Activated CD8-positive, alpha-beta memory T cell treated with anti-CD3 and anti-CD28 coated beads, Interleukin-2, amount 10 ng/mL, durations not matched to agents 7 days and 5 days (primary cell): ENCODE data around the gene SERPINA1. TPM values are rescaled to one million over a fixed set of nuclear protein-coding genes. Genes with fewer than 3 reads are reported as not detected.

ENCODE experiments used
- ATAC-seq: fragments of 150-1000 bp; cut with Tn5 transposase; one replicate; pipeline ENCODE4 v1.10.0; 2021; ENCODE audit warnings: moderate library complexity
- CTCF ChIA-PET: fragments of 350-600 bp; sonication (Branson Sonifier 250); formaldehyde crosslinking; loops from one replicate; lab custom pipeline; 2021; ENCODE audit warnings: antibody characterized with exemption; lab: Charles Lee
- DNase-seq: peaks from one replicate; pipeline ENCODE4 v3.0.0-alpha.2; 2020
- H3K27ac Mint-ChIP-seq: one replicate; pipeline ENCODE4 v1.8.0; 2021; ENCODE audit warnings: mild to moderate bottlenecking, mixed read lengths
- H3K27me3 Mint-ChIP-seq: one replicate; pipeline ENCODE4 v1.8.0; 2021; ENCODE audit warnings: mixed read lengths
- H3K36me3 Mint-ChIP-seq: one replicate; pipeline ENCODE4 v1.8.0; 2021; ENCODE audit warnings: mild to moderate bottlenecking, mixed read lengths
- H3K4me1 Mint-ChIP-seq: one replicate; pipeline ENCODE4 v1.8.0; 2021; ENCODE audit warnings: mixed read lengths
- H3K4me3 Mint-ChIP-seq: one replicate; pipeline ENCODE4 v1.8.0; 2021; ENCODE audit warnings: mild to moderate bottlenecking, moderate library complexity, mixed read lengths
- H3K9me3 Mint-ChIP-seq: one replicate; pipeline ENCODE4 v1.8.0; 2022; ENCODE audit warnings: low read depth, mixed read lengths
- total RNA-seq, 2 experiments: library from RNA; stranded (reverse); gene quantifications; one replicate each; pipeline ENCODE4 v1.2.3, GENCODE V29; 2021

SERPINA1 gene
- total RNA-seq, 2 experiments from 2014 or later: 0.49 TPM; not detected in 1

DNA sequence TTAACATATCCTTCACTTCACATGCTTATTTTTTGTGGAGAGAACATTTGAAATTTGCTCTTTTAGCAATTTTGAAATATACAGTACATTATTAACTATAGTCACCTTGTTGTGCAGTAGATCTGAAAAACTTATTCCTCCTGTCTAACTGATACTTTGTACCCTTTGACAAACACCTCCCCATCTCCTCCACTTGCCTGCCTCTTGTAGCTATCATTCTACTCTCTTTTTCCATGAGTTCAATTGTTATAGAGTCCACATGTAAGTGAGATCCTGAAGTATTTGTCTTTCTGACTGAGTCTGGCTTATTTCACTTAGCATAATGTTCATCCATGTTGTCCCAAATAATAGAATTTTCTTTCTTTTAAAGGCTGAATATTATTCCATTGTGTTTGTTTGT lies 55.8 kb downstream of the SERPINA1 start:
- DNase-seq (no peak), ATAC-seq (no peak)
- Mint-ChIP-seq H3K4me1 (no peaks in the 10 kb centered on the region), H3K9me3 (no peaks in the 10 kb centered on the region), H3K27ac (no peak overlapping the region), H3K27me3 (peaks cover 40% of the 10 kb centered on the region), H3K4me3 (no peak overlapping the region), H3K36me3 (no peaks in the 10 kb centered on the region)
- CTCF ChIA-PET: no interaction called here

DNA sequence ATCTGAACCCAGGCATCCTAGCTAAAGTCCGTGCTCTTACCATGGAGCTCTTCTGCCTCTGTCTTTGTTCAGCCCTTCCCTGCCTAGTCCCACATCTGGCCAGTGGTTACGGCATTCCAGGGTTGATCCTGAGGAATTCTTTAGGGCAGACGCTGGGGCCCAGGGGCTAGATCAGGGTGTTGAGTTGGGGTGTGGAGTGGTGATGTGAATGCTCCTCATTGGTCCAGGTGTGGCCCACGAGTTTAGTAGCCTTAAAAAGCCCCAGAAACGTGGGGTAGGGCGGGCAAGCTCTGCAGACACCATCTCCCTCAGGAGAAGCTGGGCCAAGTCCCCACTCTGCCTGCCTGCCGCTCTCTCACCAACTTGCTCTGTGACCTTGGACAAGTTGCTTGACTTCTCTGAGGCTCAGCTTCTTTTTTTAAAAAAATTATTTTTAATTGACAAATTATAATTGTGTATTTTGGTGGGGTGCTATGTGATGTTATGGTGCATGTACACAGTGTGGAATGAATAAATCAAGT lies 56.3 kb downstream of the SERPINA1 start:
- Mint-ChIP-seq H3K4me1 (no peaks in the 10 kb centered on the region), H3K4me3 (no peak overlapping the region), H3K9me3 (no peaks in the 10 kb centered on the region), H3K27me3 (peaks cover 40% of the 10 kb centered on the region), H3K36me3 (no peaks in the 10 kb centered on the region), H3K27ac (no peak overlapping the region)
- CTCF ChIA-PET: no interaction called here
- ATAC-seq (no peak), DNase-seq (no peak)

DNA sequence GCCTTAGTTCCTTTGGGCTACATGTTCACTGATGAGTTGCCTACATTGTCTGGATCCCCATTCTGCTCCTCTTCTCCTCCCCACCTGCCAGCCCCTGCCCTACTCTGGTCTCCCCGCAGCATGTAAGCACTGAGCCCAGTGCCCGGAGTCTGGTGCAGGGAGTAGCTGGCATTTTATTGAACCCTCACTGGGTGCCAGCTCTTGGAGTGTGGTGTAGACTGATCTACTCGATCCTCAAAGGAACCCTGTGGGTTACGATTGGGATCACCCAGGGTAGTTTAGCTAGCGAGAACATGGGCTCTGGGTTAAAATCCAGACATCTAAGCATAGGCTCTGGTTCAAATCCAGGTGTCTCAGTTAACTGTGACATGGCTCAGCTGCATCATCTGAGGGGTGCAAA lies 56.9 kb downstream of the SERPINA1 start:
- ATAC-seq (no peak), DNase-seq (no peak)
- CTCF ChIA-PET: no interaction called here
- Mint-ChIP-seq H3K4me3 (no peak overlapping the region), H3K36me3 (no peaks in the 10 kb centered on the region), H3K4me1 (no peaks in the 10 kb centered on the region), H3K9me3 (no peaks in the 10 kb centered on the region), H3K27ac (no peak overlapping the region), H3K27me3 (peaks cover 40% of the 10 kb centered on the region)

DNA sequence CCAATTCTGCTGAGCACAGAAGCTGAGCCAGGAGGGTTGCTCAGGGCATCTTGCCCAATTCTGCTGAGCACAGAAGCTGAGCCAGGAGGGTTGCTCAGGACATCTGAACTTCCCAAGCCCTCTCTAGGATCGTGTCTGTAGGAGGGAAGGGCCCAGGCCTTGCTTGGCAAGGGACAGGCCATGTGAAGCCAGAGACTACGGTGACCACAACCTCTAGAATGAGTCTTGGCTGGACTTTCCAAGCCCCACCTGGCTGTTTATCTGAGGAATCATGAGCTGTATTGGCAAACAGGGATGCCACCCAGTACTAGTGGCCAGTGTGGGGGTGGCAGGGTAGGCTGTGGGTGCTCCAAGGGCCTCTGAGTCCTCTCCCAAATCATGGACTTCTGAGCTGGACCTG lies 57.5 kb downstream of the SERPINA1 start:
- H3K9me3 Mint-ChIP-seq: no peaks in the 10 kb centered on the region
- ATAC-seq (no peak), DNase-seq (no peak)
- peaks cover 40% of the 10 kb centered on the region for H3K27me3 Mint-ChIP-seq
- no peak overlapping the region for H3K27ac Mint-ChIP-seq
- H3K4me3 Mint-ChIP-seq: no peak overlapping the region
- H3K4me1 Mint-ChIP-seq: no peaks in the 10 kb centered on the region
- CTCF ChIA-PET: no interaction called here
- H3K36me3 Mint-ChIP-seq: no peaks in the 10 kb centered on the region

DNA sequence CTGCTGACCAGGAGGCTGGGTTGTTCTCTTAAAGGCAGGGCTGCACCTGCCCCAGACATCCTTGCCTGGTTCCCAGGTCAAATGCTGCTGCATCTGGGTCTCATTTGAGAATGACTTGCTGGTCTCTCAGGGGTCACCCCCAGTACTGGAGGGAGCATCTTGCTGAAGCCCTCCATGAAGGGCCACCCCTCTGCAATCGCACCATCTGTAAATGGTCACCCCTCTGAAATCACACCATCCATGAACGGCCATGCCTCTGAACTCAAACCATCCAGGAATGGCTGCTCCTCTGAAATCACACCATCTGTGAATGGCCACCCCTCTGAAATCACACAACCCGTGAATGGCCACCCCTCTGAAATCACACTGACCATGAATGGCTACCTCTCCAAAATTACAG lies 58.0 kb downstream of the SERPINA1 start:
- no peak for ATAC-seq
- Mint-ChIP-seq H3K9me3 (no peaks in the 10 kb centered on the region), H3K4me3 (no peak overlapping the region), H3K27me3 (peaks cover 38% of the 10 kb centered on the region), H3K4me1 (no peaks in the 10 kb centered on the region), H3K27ac (no peak overlapping the region), H3K36me3 (no peaks in the 10 kb centered on the region)
- CTCF ChIA-PET: no interaction called here
- no peak for DNase-seq

DNA sequence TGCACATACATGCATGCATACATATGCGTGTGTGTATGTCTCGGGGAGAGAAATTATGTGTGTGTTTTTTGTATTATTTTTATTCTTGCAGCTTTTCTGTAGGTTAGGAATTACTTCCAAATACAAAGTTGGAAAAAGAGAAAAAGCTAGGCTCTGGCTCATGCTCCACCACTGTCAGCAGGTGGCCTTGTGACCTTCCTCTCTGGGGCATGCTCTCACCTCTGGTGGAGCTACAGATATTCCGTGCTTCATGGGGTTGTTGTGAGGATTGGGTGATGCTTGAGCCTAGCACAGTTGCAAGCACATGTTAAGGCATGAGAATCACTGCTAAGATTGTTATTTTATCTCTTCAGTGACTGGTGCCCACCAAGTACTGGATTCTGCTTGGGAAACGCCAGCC lies 58.5 kb downstream of the SERPINA1 start:
- Mint-ChIP-seq H3K4me3 (no peak overlapping the region), H3K9me3 (no peaks in the 10 kb centered on the region), H3K27ac (no peak overlapping the region), H3K27me3 (peaks cover 36% of the 10 kb centered on the region), H3K4me1 (no peaks in the 10 kb centered on the region), H3K36me3 (no peaks in the 10 kb centered on the region)
- CTCF ChIA-PET: no interaction called here
- no peak for DNase-seq
- no peak for ATAC-seq

DNA sequence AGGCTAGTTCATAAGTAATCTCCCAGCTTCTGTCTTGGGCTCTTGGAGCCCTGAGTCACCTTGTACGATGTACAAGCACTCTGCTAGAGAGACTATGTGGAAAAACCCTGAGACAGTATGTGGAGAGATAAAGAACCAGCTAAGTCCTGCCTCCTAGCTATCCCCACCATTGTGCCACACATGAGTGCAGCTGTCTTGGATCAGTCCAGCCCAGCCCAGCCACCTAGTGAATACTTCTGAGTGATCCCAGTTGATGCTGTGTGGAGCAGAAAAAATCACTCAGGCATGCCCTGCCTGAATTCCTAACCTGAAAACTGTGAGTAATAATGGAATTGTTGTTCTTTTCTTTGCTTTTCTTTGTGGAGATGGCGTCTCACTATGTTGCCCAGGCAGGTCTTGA lies 60.2 kb downstream of the SERPINA1 start:
- no peak for ATAC-seq
- H3K4me1 Mint-ChIP-seq: no peaks in the 10 kb centered on the region
- DNase-seq: no peak
- no peaks in the 10 kb centered on the region for H3K36me3 Mint-ChIP-seq
- no peak overlapping the region for H3K4me3 Mint-ChIP-seq
- no peaks in the 10 kb centered on the region for H3K9me3 Mint-ChIP-seq
- peaks cover 22% of the 10 kb centered on the region for H3K27me3 Mint-ChIP-seq
- CTCF ChIA-PET: no interaction called here
- no peak overlapping the region for H3K27ac Mint-ChIP-seq

Other genes with a start within 250 kb of the SERPINA1 start
- under 1 TPM; 0.64 to 0.68 TPM for gene PPP4R4, start 214.3 kb downstream of the SERPINA1 start, total RNA-seq
- not detected for gene SERPINA10, start 95.3 kb downstream of the SERPINA1 start, total RNA-seq
- gene SERPINA6, start 65.3 kb downstream of the SERPINA1 start, total RNA-seq: not detected
- not detected for gene SERPINA2, start 21.9 kb downstream of the SERPINA1 start, total RNA-seq
- gene SERPINA11, start 64.2 kb upstream of the SERPINA1 start, total RNA-seq: not detected
- not detected for gene SERPINA9, start 87.6 kb upstream of the SERPINA1 start, total RNA-seq
- not detected for gene SERPINA12, start 120.9 kb upstream of the SERPINA1 start, total RNA-seq
- not detected for gene SERPINA4, start 172.8 kb upstream of the SERPINA1 start, total RNA-seq
- not detected for gene SERPINA5, start 192.8 kb upstream of the SERPINA1 start, total RNA-seq
- not detected for gene SERPINA3, start 223.8 kb upstream of the SERPINA1 start, total RNA-seq